ENCODE results near the gene RXRA.

DNA sequence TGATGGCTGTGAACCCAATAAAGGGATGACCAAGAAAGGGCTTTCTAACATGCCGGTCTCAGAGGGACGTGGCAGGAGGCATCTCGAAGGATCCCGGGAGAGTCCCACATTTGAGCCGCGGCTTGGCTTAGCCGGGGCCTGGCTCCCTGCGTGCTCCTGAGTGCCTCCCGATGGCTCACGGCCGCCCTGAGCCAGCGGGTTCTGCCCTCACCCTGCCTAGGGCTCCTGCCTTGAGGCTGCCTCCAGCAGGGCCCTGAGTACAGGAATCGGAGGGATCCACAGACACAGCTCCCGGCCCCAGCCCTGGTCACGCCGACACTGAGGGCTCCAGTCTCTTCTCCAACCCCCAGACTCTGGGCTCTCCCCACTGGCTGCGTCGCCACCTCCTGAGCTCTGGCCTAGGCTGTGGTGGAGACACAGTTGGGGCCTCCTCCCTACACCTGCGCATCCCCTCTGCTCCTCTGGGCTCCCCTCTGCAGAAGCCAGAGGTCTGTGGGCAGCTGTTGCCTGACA lies 44.1 kb upstream of the RXRA start:
- TF ChIP-seq, protein P1, sequence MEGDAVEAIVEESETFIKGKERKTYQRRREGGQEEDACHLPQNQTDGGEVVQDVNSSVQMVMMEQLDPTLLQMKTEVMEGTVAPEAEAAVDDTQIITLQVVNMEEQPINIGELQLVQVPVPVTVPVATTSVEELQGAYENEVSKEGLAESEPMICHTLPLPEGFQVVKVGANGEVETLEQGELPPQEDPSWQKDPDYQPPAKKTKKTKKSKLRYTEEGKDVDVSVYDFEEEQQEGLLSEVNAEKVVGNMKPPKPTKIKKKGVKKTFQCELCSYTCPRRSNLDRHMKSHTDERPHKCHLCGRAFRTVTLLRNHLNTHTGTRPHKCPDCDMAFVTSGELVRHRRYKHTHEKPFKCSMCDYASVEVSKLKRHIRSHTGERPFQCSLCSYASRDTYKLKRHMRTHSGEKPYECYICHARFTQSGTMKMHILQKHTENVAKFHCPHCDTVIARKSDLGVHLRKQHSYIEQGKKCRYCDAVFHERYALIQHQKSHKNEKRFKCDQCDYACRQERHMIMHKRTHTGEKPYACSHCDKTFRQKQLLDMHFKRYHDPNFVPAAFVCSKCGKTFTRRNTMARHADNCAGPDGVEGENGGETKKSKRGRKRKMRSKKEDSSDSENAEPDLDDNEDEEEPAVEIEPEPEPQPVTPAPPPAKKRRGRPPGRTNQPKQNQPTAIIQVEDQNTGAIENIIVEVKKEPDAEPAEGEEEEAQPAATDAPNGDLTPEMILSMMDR (IDR thresholded peaks at IDR 0.05; ENCODE audit: borderline replicate concordance, extremely low read depth, low read length, poor library complexity, severe bottlenecking): no peak
- no peak for TF ChIP-seq EZH2 (IDR thresholded peaks at IDR 0.05; ENCODE audit: borderline replicate concordance, low read depth, low read length, severe bottlenecking)
